Esophagus (tissue), 2 donors: Measurements from ENCODE around the gene ESRRA. TPM values are rescaled to one million over a fixed set of nuclear protein-coding genes. Genes with fewer than 3 reads are reported as not detected.
A peak's percentile ranks its signal among the peaks of the same experiment; 100 is the strongest.

Experiments used
- H3K27ac ChIP-seq, 2 donors: one replicate each; pipeline ENCODE4 v1.5.1; 2013; ENCODE audit warnings: low read depth in 2 of 2, mild to moderate bottlenecking in 2 of 2, inconsistent platforms in 1 of 2, low read length in 1 of 2, moderate library complexity in 1 of 2
- H3K27me3 ChIP-seq, 2 donors: one replicate each; pipeline ENCODE4 v1.6.1; 2013; ENCODE audit warnings: low read length in 2 of 2, control low read depth in 1 of 2, mild to moderate bottlenecking in 1 of 2; ENCODE audit not compliant: insufficient read depth in 2 of 2, control insufficient read depth in 1 of 2
- H3K36me3 ChIP-seq, 2 donors: one replicate each; pipeline ENCODE4 v1.6.1; 2013; ENCODE audit warnings: low read length in 1 of 2; ENCODE audit not compliant: control insufficient read depth in 2 of 2, insufficient read depth in 2 of 2
- H3K4me1 ChIP-seq, 2 donors: one replicate each; pipeline ENCODE4 v1.6.1; 2013; ENCODE audit warnings: low read length in 1 of 2; ENCODE audit not compliant: control insufficient read depth in 2 of 2, insufficient read depth in 2 of 2
- H3K4me3 ChIP-seq, 2 donors: one replicate each; pipeline ENCODE4 v1.5.1; 2013; ENCODE audit warnings: low read length in 2 of 2, mild to moderate bottlenecking in 2 of 2, low read depth in 1 of 2, moderate library complexity in 1 of 2
- H3K9me3 ChIP-seq, 2 donors: one replicate each; pipeline ENCODE4 v1.6.1; 2013; ENCODE audit warnings: mild to moderate bottlenecking in 2 of 2, low read depth in 1 of 2, low read length in 1 of 2, moderate library complexity in 1 of 2; ENCODE audit not compliant: control insufficient read depth in 2 of 2, insufficient read depth in 1 of 2
- WGBS, 2 donors: extraction: QIAGEN DNeasy Blood & Tissue Kit; methylation state at CpG; one replicate each; pipeline ENCODE4 v1.1.7; 2013; 5-methylcytosine and 5-hydroxymethylcytosine counted together
- polyA plus RNA-seq, 2 donors: library from polyadenylated mRNA; stranded (reverse); fragments of 200-250 nt; gene quantifications; one replicate each; pipeline ENCODE4 v1.2.3, GENCODE V29; 2013
- donor health status: healthy with polysubstance abuse.
- donor health status: Bipolar disorder and iron deficiency.

The ESRRA gene
- polyA plus RNA-seq, 2 donors: 63.7 to 85.4 TPM

DNA sequence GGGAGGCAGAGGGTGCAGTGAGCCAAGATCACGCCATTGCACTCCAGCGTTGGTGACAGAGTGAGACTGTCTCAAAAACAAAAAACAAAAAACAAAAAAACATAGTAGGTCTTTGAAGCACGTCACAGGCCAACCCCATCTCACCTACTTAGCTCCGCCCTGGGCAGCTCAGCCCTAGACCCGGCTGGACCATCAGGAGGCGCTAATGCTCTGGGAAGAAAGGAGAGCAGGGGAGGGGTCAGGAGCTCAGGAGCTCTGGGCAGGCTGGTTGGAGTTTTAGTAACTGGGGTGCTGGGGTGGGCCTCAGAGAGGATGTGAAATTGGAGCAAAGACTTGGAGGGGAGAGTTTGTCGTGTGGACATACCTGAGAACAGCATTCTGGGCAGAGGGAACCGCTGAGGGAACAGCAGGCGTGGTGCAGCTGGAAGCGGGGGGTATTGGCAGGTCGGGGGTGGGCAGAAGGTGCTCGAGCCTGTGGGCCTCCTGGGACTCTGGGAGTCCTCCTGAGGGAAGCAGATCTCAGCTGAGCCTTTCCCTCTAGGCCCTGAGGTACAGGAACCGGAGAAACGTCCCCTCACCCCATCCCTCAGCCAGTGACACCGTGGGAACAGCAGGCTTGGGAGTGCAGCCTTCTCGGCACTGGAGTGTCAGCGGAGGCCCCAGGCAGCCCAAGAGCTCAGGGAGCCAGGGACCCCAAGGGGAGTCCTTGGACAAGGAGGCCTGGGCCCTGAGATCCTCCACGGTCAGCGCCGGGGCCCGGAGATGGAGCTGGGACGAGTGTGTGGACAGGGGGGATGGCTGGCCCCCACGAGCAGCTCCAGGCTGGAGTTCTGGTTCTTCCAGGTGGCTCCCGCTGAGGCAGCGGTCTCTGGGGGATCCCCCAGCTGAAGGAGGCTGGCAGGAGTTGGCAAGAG lies 51.4 kb downstream of the ESRRA start:
- WGBS, 2 donors: 84% methylated on average over 25 of the region's 25 CpGs
- no peak overlapping the region for H3K4me3 ChIP-seq
- H3K4me1 ChIP-seq: peaks cover 16 to 18% of the 10 kb centered on the region in 2 donors
- no peaks in the 10 kb centered on the region for H3K9me3 ChIP-seq
- peak overlapping the region in 1 of 2 donors; percentile 15 for H3K27ac ChIP-seq
- no peaks in the 10 kb centered on the region for H3K27me3 ChIP-seq
- H3K36me3 ChIP-seq: peaks cover 9 to 15% of the 10 kb centered on the region in 2 donors

- WGBS, 2 donors: 82 to 93% methylated on average over 6 of the region's 6 CpGs
- Histone ChIP-seq H3K9me3 (no peaks in the 10 kb centered on the region), H3K4me1 (peaks cover 18% of the 10 kb centered on the region in 2 donors), H3K36me3 (peaks cover 11 to 20% of the 10 kb centered on the region in 2 donors), H3K4me3 (no peak overlapping the region), H3K27ac (no peak overlapping the region), H3K27me3 (no peaks in the 10 kb centered on the region)
These were observed 52.1 kb downstream of the ESRRA start for GRCh38 chr11:64357446-64357845.

DNA sequence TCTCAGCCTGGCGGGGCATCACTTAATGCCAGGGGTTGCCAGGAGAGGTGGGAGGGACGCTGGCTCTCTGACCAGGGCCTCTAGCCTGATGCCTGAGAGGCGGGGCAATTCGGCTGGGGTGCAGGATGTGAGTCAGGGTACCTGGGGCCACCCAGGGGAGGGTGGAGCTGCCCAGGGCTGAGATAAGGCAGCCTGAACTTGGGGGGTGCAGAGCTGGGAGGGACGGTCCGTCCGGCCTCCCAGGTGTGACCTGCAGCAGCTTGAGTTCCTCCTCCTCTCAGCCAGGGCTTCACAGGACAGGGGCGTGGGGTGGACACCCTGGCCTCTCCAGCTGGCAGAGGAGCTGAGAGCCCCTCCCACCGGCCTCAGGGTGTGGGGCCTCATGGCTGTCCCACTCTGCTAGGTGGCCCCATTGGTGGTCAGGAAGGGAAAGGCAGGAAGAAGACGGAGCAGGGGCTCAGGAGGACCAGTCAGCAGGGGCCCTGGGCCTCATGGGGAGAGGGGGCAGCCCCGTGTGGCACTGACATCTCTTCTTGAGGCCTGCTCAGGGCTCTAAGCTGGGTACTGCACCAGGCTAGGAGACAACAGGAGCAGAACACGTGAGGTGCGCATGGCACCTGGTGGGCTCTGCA lies 52.7 kb downstream of the ESRRA start:
- no peaks in the 10 kb centered on the region for H3K27me3 ChIP-seq
- 45 to 53% methylated on average over 12 to 13 of the region's 13 CpGs for WGBS, 2 donors
- peak overlapping the region in 1 of 2 donors; percentile 90 for H3K27ac ChIP-seq
- H3K9me3 ChIP-seq: no peaks in the 10 kb centered on the region
- peaks cover 11 to 23% of the 10 kb centered on the region in 2 donors for H3K36me3 ChIP-seq
- H3K4me3 ChIP-seq: peak overlapping the region in 1 of 2 donors; percentile 94
- H3K4me1 ChIP-seq: peaks cover 18% of the 10 kb centered on the region in 2 donors

- Histone ChIP-seq H3K27me3 (no peaks in the 10 kb centered on the region), H3K4me3 (peak overlapping the region; percentile 65 to 94), H3K4me1 (peaks cover 18% of the 10 kb centered on the region in 2 donors), H3K9me3 (no peaks in the 10 kb centered on the region), H3K36me3 (peaks cover 11 to 25% of the 10 kb centered on the region in 2 donors), H3K27ac (peak overlapping the region; percentile 89 to 90)
- 22 to 24% methylated on average over 7 of the region's 7 CpGs for WGBS, 2 donors
These were observed 53.2 kb downstream of the ESRRA start for GRCh38 chr11:64358536-64358906.

DNA sequence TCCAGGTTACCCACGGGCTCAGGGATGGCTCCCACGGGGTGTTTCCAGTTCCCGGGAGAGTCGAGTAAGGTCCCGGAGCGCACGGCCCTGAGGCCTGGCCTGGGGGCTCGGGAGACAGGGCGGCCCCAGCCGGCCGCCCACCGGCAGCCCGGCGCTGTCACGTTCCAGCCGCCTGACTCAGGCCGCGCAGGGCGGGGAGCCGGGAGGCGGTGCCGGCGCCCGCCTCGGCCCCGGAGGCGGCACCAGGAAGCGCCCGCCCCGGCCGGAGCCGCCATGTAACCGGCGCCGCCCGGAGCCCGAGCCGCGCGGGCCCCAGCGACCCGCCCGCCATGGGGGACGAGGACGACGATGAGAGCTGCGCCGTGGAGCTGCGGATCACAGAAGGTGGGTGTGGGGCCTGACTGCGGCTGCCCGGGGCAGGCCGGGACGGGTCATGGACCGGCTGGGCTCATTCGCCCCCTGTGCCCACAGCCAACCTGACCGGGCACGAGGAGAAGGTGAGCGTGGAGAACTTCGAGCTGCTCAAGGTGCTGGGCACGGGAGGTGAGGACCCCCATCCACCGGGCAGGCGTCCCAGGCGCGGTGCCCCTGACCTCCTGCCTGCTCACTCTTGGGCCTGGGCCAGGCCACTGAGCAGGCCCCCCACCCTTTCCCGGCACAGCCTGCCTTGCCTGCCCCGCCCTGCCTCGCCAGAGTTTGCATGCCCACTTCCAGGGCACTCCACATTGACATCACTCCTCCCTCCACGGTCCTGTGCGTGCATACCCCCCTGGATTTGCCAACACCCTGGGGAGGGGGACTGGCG lies 53.8 kb downstream of the ESRRA start, which contains the start of gene RPS6KA4:
RPS6KA4 (plus strand) TSS at position 256 of the 805 bp plus-strand sequence; CDS start at position 330, 74 bp downstream.
- Histone ChIP-seq H3K4me1 (peaks cover 18% of the 10 kb centered on the region in 2 donors), H3K27ac (peak within 1 kb of the TSS; percentile 89 to 90), H3K27me3 (no peaks in the 10 kb centered on the region), H3K36me3 (peaks cover 11 to 27% of the 10 kb centered on the region in 2 donors), H3K9me3 (no peaks in the 10 kb centered on the region), H3K4me3 (peak within 1 kb of the TSS; percentile 65 to 94)
- WGBS, 2 donors: 1% methylated on average over 49 to 70 of the region's 70 CpGs

DNA sequence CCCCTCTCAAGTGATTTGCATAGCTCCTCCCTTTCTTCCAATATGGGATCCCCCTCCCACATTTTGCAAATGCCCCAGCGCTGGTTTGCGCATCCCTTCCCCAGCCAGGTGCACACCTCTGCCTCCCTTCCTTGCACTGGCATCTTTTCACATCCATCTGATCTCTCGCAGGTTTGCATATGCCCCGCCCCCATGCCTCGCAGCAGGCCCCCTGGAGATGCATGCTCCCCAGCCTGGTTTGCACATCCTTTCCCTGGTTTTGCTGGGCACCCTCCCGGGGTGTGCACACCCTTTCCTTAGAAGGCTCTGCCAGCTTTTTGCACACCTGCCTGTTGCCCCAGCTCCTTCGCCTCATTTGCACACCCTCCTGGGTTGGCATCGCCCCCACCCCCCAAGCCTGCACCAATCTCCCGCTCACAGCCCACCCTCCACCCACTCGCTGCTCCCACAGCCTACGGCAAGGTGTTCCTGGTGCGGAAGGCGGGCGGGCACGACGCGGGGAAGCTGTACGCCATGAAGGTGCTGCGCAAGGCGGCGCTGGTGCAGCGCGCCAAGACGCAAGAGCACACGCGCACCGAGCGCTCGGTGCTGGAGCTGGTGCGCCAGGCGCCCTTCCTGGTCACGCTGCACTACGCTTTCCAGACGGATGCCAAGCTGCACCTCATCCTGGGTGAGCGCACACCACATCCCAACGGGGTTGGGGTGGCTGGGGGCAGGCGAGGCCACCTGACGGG lies 54.6 kb downstream of the ESRRA start:
- Histone ChIP-seq H3K9me3 (no peaks in the 10 kb centered on the region), H3K27ac (peak overlapping the region; percentile 89 to 90), H3K4me1 (peaks cover 18% of the 10 kb centered on the region in 2 donors), H3K36me3 (peaks cover 11 to 27% of the 10 kb centered on the region in 2 donors), H3K27me3 (no peaks in the 10 kb centered on the region), H3K4me3 (peak overlapping the region; percentile 65 to 94)
- WGBS, 2 donors: 38 to 39% methylated on average over 38 of the region's 38 CpGs

DNA sequence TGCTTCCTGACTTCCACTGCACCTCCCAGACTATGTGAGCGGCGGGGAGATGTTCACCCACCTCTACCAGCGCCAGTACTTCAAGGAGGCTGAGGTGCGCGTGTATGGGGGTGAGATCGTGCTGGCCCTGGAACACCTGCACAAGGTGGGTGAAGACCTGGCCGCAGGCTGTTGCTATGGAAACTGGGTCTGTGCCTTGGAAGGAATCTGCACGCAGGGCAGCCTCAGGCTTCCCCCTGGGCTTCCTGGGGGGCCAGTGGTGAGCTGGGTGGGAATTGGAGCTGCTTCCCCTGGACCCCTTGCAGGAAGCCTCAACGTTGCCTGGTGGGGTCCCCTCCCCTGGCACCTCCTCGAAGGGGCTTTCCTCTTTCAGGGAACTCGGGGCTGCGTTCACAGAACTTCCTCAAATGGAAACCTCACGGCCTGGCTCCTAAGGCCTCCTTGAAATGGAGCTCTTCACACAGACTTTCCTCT lies 55.2 kb downstream of the ESRRA start:
- 72 to 74% methylated on average over 13 of the region's 13 CpGs for WGBS, 2 donors
- Histone ChIP-seq H3K27me3 (no peaks in the 10 kb centered on the region), H3K4me3 (peak overlapping the region; percentile 65 to 94), H3K4me1 (peaks cover 18% of the 10 kb centered on the region in 2 donors), H3K27ac (no peak overlapping the region), H3K9me3 (no peaks in the 10 kb centered on the region), H3K36me3 (peaks cover 17 to 27% of the 10 kb centered on the region in 2 donors)

GRCh38 chr11:64361659-64362058 lies 56.3 kb downstream of the ESRRA start:
- H3K4me1 ChIP-seq: peaks cover 18% of the 10 kb centered on the region in 2 donors
- H3K9me3 ChIP-seq: no peaks in the 10 kb centered on the region
- H3K27ac ChIP-seq: no peak overlapping the region
- peaks cover 17 to 31% of the 10 kb centered on the region in 2 donors for H3K36me3 ChIP-seq
- WGBS, 2 donors: 85 to 93% methylated on average over 12 to 18 of the region's 18 CpGs
- no peaks in the 10 kb centered on the region for H3K27me3 ChIP-seq
- no peak overlapping the region for H3K4me3 ChIP-seq
